GM23338 (cell line): ENCODE data around the gene DNAJC27.

Source experiments
- CREB1 ChIP-seq: fragments of 250-450 bp; sonication (Bioruptor Pico); IDR thresholded peaks from 2 replicates; pipeline ENCODE4 v1.5.0; 2020; ENCODE audit warnings: low read depth, mild to moderate bottlenecking, moderate library complexity
- CTCF ChIP-seq, 2 experiments: fragments of 200-600 bp in 1 of 2; sonication (generic) in 1 of 2; conservative IDR thresholded peaks; 2 replicates each; pipeline versions ENCODE4 v1.5.1 to v1.6.1; 2016 to 2017; ENCODE audit warnings: antibody characterized with exemption in 2 of 2, low read depth in 2 of 2, mild to moderate bottlenecking in 2 of 2, moderate library complexity in 1 of 2
- EZH2 ChIP-seq: fragments of 200-600 bp; sonication (generic); IDR thresholded peaks from one replicate; pipeline ENCODE4 v1.8.0; 2017; ENCODE audit warnings: antibody characterized with exemption, mild to moderate bottlenecking, low read depth; ENCODE audit not compliant: unreplicated experiment
- EZH2phosphoT487 ChIP-seq: fragments of 200-600 bp; sonication (generic); IDR thresholded peaks from one replicate; pipeline ENCODE4 v1.8.1; 2018; ENCODE audit warnings: antibody characterized with exemption; ENCODE audit not compliant: unreplicated experiment
- JUNB ChIP-seq: IDR thresholded peaks from one replicate; pipeline ENCODE4 v1.6.1; 2016; ENCODE audit warnings: antibody characterized with exemption; ENCODE audit not compliant: unreplicated experiment
- NANOG ChIP-seq: IDR thresholded peaks from 2 replicates; pipeline ENCODE4 v1.6.1; 2016; ENCODE audit warnings: antibody characterized with exemption, borderline replicate concordance
- POLR2AphosphoS5 ChIP-seq: IDR thresholded peaks from 2 replicates; pipeline ENCODE4 v1.6.1; 2016; ENCODE audit warnings: antibody characterized with exemption, low read depth
- STAT1 ChIP-seq: IDR thresholded peaks from one replicate; pipeline ENCODE4 v1.6.1; 2016; ENCODE audit warnings: antibody characterized with exemption; ENCODE audit not compliant: unreplicated experiment
- ZNF114 ChIP-seq: fragments of 250-450 bp; sonication (Bioruptor Pico); IDR thresholded peaks from 2 replicates; pipeline ENCODE4 v1.5.0; 2020; ENCODE audit warnings: mild to moderate bottlenecking, moderate library complexity
- TF ChIP-seq, protein P1 (sequence below): IDR thresholded peaks from one replicate; pipeline ENCODE4 v1.6.1; 2018; ENCODE audit warnings: antibody characterized with exemption; ENCODE audit not compliant: unreplicated experiment

DNA sequence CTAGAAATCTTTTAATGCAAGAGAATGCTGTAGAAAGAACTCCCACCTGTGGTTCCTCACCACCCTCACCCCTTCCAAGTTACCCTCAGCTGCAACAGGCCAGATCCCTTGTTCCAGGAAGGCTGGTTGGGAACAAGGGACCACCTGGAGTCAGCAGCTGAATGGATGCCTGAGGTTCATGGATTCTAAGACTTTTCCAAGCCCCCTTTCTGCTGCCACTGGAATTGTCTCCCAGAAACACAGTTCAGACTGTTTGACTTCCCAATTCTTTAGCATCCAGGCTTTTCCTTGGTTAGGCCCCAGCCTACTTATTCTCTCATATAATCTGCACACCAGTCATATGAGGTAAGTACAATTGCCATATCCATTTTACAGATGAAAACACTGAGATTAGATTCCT is 43.7 kb downstream of the DNAJC27 start:
- TF ChIP-seq EZH2phosphoT487, result no peak
- TF ChIP-seq, protein P1, sequence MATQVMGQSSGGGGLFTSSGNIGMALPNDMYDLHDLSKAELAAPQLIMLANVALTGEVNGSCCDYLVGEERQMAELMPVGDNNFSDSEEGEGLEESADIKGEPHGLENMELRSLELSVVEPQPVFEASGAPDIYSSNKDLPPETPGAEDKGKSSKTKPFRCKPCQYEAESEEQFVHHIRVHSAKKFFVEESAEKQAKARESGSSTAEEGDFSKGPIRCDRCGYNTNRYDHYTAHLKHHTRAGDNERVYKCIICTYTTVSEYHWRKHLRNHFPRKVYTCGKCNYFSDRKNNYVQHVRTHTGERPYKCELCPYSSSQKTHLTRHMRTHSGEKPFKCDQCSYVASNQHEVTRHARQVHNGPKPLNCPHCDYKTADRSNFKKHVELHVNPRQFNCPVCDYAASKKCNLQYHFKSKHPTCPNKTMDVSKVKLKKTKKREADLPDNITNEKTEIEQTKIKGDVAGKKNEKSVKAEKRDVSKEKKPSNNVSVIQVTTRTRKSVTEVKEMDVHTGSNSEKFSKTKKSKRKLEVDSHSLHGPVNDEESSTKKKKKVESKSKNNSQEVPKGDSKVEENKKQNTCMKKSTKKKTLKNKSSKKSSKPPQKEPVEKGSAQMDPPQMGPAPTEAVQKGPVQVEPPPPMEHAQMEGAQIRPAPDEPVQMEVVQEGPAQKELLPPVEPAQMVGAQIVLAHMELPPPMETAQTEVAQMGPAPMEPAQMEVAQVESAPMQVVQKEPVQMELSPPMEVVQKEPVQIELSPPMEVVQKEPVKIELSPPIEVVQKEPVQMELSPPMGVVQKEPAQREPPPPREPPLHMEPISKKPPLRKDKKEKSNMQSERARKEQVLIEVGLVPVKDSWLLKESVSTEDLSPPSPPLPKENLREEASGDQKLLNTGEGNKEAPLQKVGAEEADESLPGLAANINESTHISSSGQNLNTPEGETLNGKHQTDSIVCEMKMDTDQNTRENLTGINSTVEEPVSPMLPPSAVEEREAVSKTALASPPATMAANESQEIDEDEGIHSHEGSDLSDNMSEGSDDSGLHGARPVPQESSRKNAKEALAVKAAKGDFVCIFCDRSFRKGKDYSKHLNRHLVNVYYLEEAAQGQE, result no peak
- peak in 1 of 2 experiments; percentile 17; a peak in 1 of 4 replicates for TF ChIP-seq CTCF (conservative IDR thresholded peaks at IDR 0.05; ENCODE audit: low read depth in 2 of 2)
- no peak for TF ChIP-seq JUNB
- no peak for TF ChIP-seq POLR2AphosphoS5
- no peak for TF ChIP-seq EZH2
- TF ChIP-seq CREB1 (CRISPR knock-in tag), result no peak
- no peak for TF ChIP-seq STAT1
- no peak for TF ChIP-seq ZNF114 (CRISPR knock-in tag)
- TF ChIP-seq NANOG, result no peak
